Measurements from ENCODE around the gene TBX18.

TBX18 gene

DNA sequence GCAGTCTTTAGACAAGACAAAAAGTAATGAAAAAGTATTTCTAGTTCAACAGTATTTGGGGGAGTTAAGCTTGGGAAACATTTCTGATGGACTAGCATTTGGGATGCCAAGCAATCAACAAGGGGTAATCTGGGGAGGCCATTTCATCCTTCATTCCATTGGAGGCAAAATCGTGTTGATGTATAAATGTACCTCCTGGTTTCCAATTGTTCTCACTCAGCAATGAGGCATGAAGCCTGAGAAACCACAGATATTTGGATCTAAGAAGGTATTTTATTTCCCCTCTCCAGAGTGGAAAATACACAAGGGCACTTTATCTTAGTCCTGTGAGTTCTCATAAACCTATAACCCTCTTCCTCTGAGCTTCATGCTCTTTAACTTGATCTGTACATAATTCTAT, 68.2 kb downstream of the TBX18 start:
- Mint-ChIP-seq H3K27ac (no peak overlapping the region), H3K4me3 (no peak overlapping the region), H3K36me3 (ENCODE audit: low read depth) (no peaks in the 10 kb centered on the region), H3K27me3 (no peaks in the 10 kb centered on the region), H3K9me3 (peaks cover 7% of the 10 kb centered on the region), H3K4me1 (ENCODE audit: low read depth) (no peaks in the 10 kb centered on the region)
- intact Hi-C loops (cut with micrococcal nuclease): no loop called here

DNA sequence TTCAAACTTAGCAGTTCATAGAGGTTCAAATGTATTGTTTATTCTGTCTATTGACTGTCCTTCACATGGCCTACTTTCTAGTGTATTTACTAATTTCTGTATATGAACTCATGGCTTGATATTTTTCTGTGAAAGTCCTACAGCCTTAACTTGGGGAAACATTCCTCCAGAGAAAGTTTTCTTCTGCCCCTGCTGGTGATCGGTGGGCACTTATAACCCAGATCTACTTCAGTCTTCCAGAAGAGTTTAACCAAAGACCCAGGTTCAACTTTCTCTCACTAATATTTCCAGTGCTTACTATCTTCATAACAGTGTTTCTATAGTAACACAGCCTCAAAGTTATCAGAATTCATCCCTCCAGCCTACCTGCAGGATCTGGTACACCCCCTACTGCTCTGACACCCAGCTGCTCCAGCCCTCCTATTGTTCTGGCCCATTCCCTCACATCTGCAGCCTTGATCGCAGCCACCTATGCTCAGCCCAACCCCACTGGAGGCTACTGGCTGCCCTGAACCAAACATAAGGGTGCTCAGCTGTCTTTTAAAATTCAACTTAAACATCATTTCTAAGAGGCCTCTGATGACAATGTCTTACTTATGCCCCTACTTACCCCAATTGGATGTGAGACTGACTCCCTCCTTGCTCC, 72.3 kb downstream of the TBX18 start:
- intact Hi-C loops (cut with micrococcal nuclease): no loop called here
- Mint-ChIP-seq H3K9me3 (no peaks in the 10 kb centered on the region), H3K4me1 (ENCODE audit: low read depth) (no peaks in the 10 kb centered on the region), H3K36me3 (ENCODE audit: low read depth) (no peaks in the 10 kb centered on the region), H3K4me3 (no peak overlapping the region), H3K27me3 (no peaks in the 10 kb centered on the region), H3K27ac (no peak overlapping the region)

DNA sequence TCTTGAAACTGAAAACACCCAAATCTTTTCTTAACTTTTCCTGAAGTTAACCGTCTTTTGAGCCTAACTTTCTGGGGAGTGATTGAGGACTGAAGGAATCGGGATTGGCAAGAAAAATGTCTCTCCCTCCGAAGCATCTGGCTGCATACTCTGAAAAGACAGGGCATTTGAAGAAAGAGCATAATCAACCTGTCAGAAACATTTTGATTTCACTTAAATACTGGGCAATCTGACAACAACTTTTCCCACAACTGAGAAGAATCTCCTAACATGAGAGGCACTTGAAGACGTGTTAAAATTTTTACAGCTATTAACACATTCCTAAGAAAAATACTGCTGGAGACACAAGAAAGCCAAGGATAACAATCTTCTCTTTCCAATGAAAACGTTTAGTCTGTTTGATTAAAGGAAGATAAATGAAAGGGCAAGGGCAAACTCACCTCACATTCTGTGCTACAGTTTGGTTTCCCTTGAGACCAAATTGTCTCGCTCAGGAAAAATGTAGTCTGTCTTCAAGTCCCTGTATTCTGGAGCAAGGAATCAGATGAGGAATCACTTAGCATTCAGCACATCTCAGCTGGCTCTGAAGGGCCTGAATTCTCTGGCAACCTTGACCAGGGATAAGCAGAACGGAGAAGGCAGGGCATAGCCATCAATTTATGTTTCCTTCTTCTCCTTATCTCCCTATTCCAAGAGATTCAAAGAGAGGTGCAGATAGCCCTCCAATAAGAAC, 76.1 kb downstream of the TBX18 start:
- Mint-ChIP-seq H3K27me3 (no peaks in the 10 kb centered on the region), H3K9me3 (no peaks in the 10 kb centered on the region), H3K27ac (no peak overlapping the region), H3K4me3 (no peak overlapping the region), H3K4me1 (ENCODE audit: low read depth) (no peaks in the 10 kb centered on the region), H3K36me3 (ENCODE audit: low read depth) (no peaks in the 10 kb centered on the region)
- intact Hi-C loops (cut with micrococcal nuclease): no loop called here

DNA sequence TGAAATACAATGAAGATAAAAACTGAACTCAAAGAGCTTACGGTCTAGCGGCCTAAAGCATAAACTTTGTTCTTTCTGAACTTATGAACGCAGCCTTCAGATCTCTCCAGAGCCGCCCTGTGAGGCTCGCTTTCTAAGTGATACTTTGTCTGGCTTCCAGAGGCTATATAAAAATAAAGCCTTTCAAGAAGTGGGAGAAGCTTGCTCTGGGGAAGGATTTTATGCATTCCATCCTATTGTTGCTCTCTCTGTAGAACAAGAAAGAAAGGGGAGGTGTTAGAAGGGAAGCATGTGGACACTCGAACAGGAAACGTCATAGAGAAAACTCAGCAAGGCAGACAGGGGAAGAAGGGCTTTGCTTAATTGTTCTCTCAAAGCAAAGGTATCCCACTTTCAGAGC, 77.0 kb downstream of the TBX18 start:
- H3K9me3 Mint-ChIP-seq: no peaks in the 10 kb centered on the region
- H3K4me3 Mint-ChIP-seq: no peak overlapping the region
- no peaks in the 10 kb centered on the region for H3K4me1 Mint-ChIP-seq (ENCODE audit: low read depth)
- no peaks in the 10 kb centered on the region for H3K27me3 Mint-ChIP-seq
- intact Hi-C loops (cut with micrococcal nuclease): no loop called here
- H3K27ac Mint-ChIP-seq: no peak overlapping the region
- no peaks in the 10 kb centered on the region for H3K36me3 Mint-ChIP-seq (ENCODE audit: low read depth)

DNA sequence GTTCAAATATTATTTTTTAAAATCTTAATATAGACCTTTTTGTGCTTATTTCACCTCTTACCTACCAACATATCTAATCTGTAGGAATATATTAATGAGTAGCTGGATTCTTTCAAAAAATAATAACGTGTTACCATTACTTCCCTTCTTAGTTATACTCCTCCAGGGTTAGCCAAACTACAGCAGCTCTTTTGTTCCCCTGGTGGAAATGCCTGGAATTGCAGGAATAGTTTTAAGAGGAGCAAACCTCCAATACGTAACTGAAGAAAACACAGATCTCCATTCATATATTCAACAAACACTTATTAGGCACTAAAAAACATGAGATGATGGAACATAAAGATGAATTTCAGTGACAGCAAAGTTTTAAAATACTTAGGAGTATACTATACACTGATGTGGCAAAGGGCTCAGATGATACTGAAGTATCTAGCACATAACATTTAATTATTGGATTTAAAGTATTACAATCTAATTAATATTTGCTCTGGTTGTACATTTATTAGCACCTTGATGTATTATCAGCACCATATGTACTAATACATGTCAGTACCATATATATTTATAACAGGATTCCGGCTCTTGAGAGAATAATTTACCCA, 78.3 kb downstream of the TBX18 start:
- Mint-ChIP-seq H3K27ac (no peak overlapping the region), H3K36me3 (ENCODE audit: low read depth) (no peaks in the 10 kb centered on the region), H3K4me1 (ENCODE audit: low read depth) (no peaks in the 10 kb centered on the region), H3K9me3 (no peaks in the 10 kb centered on the region), H3K27me3 (no peaks in the 10 kb centered on the region), H3K4me3 (no peak overlapping the region)
- intact Hi-C loops (cut with micrococcal nuclease): no loop called here

DNA sequence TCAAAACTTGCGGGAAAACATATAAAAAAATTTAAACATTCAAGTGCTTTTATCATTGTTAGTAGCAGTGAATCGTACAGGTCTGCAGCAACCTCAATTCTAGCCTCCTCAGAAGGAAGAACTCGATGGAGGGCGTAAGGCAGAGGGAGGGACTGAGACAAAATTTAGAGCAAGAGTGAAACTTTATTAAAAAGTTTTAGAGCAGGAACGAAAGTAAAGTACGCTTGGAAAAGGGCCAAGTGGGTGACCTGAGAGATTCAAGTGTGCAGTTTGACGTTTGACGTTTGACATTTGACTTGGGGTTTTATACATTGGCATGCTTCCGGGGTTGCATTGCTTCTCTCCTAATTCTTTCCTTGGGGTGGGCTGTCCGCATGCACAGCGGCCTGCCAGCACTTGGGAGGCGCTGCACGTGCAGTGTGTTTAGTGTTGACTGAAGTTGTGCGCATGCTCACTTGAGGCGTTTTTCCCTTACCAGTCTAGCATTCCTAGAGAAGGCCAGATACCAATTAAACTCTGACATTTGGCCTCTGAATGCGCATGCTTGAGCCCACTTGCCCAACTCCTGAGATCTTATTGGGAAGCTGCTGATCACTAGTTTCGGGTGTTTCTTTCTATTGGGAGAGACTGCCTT, 82.6 kb downstream of the TBX18 start:
- Mint-ChIP-seq H3K9me3 (no peaks in the 10 kb centered on the region), H3K27ac (no peak overlapping the region), H3K27me3 (no peaks in the 10 kb centered on the region), H3K4me3 (no peak overlapping the region), H3K36me3 (ENCODE audit: low read depth) (no peaks in the 10 kb centered on the region), H3K4me1 (ENCODE audit: low read depth) (no peaks in the 10 kb centered on the region)
- intact Hi-C loops (cut with micrococcal nuclease): no loop called here

DNA sequence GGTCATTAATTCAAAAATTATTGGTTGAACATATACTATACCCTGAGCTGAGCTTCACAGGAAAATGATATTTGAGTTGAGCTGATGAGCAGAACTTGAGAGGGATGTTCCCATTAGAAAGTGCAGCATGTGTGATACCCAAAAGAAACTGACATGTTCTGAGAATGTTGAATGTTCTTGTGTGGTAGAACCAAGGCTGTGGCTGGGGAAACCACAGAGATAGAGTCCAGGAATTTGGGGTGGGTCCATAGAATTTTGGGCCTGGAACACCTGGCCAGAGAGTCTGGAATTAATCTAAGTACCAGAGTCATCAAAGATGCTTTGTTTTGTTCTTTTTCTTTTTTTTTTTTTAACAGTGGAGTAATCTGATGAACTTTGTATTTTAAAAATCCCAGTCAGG, 88.7 kb downstream of the TBX18 start:
- Mint-ChIP-seq H3K9me3 (no peaks in the 10 kb centered on the region), H3K27ac (no peak overlapping the region), H3K36me3 (ENCODE audit: low read depth) (no peaks in the 10 kb centered on the region), H3K27me3 (no peaks in the 10 kb centered on the region), H3K4me3 (no peak overlapping the region), H3K4me1 (ENCODE audit: low read depth) (no peaks in the 10 kb centered on the region)
- intact Hi-C loops (cut with micrococcal nuclease): no loop called here

DNA sequence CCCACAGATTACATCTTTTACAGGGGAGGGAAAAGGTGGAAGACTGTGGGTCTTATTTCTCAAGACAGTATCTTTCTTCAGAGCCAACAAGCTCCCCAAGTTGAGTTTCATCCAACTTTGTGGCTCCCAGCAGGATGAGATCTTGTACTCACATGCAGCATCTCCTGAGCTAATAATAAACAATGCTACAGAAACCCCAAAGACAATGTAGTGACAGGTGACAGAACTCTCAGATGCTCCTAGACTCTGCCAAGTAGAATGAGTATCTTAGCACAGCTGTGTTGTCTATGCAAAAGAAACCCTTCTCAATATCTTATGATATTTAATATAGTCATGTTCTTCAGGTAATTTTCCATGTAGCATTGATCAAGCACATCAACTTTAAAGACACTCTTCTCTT, 90.0 kb downstream of the TBX18 start:
- intact Hi-C loops (cut with micrococcal nuclease): no loop called here
- Mint-ChIP-seq H3K36me3 (ENCODE audit: low read depth) (no peaks in the 10 kb centered on the region), H3K4me3 (no peak overlapping the region), H3K4me1 (ENCODE audit: low read depth) (no peaks in the 10 kb centered on the region), H3K9me3 (no peaks in the 10 kb centered on the region), H3K27ac (no peak overlapping the region), H3K27me3 (no peaks in the 10 kb centered on the region)

DNA sequence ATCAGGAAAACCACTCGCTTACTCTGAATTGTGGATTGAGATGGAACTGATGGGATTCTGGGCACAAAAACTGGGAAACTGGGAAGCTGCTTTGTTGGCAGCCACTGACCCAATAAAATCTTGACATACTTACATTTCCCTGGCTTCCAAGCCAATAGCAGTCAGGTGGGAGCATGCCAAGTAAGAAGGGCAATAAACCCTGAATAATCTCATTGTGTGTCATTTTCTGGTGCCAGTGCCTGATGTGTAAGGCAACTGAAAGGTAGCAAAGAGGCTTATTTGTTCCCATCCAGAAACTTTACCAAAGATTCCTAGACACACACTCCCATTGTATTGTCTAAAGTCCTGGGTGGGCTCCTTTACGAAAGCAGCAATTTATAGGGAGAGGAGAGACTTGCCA, 93.2 kb downstream of the TBX18 start:
- no peaks in the 10 kb centered on the region for H3K4me1 Mint-ChIP-seq (ENCODE audit: low read depth)
- no peaks in the 10 kb centered on the region for H3K27me3 Mint-ChIP-seq
- no peaks in the 10 kb centered on the region for H3K36me3 Mint-ChIP-seq (ENCODE audit: low read depth)
- no peak overlapping the region for H3K4me3 Mint-ChIP-seq
- no peak overlapping the region for H3K27ac Mint-ChIP-seq
- H3K9me3 Mint-ChIP-seq: no peaks in the 10 kb centered on the region
- intact Hi-C loops (cut with micrococcal nuclease): no loop called here

DNA sequence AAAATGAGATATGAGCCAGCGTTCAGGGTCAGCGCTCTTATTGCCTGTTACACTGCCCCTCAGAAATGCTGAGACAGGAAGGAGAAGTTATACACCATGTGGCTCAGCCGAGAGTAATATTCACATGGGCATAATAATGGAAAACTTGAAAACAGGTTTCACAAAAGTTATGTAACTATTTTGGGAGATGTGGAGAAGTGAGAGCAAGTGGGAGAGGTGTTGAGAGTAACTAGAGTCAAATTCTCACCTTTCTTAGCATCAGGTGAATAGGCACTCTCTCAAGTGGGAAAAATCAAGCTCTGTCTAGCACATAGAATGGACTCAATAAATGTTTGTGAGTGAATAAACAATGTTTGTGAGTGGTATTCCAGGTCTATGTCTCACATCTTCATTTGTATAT, 94.5 kb downstream of the TBX18 start:
- no peaks in the 10 kb centered on the region for H3K9me3 Mint-ChIP-seq
- intact Hi-C loops (cut with micrococcal nuclease): no loop called here
- no peak overlapping the region for H3K27ac Mint-ChIP-seq
- H3K27me3 Mint-ChIP-seq: no peaks in the 10 kb centered on the region
- H3K4me1 Mint-ChIP-seq (ENCODE audit: low read depth): no peaks in the 10 kb centered on the region
- H3K4me3 Mint-ChIP-seq: no peak overlapping the region
- no peaks in the 10 kb centered on the region for H3K36me3 Mint-ChIP-seq (ENCODE audit: low read depth)

DNA sequence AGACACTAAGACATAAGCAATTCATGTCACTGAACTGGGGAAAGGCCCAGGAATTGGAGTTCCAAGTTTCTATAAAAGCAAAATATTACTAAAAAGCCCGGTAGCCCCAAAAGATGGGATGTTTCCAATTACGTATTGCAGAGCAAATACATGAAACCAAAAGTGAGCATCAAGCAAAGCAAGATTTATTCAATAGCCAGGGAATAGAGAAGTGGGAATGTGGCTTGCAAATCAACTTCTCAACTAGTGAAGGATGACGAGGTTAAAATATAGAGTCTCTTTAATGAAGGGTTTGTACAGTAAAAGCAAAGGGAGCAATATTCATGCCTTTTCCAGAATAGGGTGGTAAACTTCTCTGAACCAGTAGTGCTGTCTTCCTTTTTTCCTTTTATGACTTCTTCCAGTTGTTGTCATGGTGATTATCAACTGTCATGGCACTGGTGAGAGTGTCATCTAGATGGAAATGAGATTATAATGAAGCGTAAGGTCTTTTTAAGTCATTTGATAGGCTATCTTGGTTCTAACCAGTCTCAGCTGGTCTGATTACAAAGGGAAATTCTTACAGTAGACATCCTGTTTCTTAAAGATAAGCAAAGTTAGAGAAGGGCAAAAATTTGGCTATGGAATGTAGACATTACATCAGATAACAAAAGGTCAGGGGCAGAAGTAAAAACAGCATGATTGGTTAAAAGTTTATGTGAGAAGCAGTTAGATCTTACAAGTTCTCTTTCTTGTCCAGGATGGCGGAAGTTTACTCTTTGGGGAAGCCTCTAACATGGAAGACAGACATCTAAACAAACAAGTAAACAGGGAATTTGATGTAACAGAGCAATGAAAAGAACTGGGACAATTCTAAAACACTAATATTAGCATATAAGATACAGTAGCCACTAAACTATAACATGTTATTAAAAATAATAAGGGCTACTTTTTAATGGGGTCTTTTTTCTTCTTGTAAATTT, 96.9 kb downstream of the TBX18 start:
- no peaks in the 10 kb centered on the region for H3K9me3 Mint-ChIP-seq
- H3K27me3 Mint-ChIP-seq: no peaks in the 10 kb centered on the region
- no peak overlapping the region for H3K27ac Mint-ChIP-seq
- H3K36me3 Mint-ChIP-seq (ENCODE audit: low read depth): no peaks in the 10 kb centered on the region
- no peak overlapping the region for H3K4me3 Mint-ChIP-seq
- intact Hi-C loops (cut with micrococcal nuclease): no loop called here
- no peaks in the 10 kb centered on the region for H3K4me1 Mint-ChIP-seq (ENCODE audit: low read depth)

DNA sequence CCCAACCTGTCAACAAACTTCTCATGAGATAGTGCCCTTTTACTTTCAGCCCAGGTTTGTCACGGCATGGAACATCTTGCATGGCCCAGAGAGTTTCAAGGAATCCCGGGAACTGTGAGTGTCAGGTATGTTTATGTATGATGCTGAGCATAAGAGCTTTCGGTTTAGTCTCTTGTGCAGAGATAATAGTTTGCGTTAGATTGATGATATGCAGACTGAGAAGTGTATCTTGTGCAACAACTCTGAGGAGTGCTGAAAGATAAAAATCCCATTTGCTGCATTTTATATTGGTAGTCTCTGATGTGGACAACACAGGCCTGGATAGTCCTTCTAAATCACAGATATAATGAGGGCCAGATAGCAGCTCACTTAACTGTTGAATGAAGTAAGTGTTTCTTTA, 99.0 kb downstream of the TBX18 start:
- no peaks in the 10 kb centered on the region for H3K36me3 Mint-ChIP-seq (ENCODE audit: low read depth)
- no peak overlapping the region for H3K4me3 Mint-ChIP-seq
- intact Hi-C loops (cut with micrococcal nuclease): no loop called here
- H3K27me3 Mint-ChIP-seq: no peaks in the 10 kb centered on the region
- H3K4me1 Mint-ChIP-seq (ENCODE audit: low read depth): no peaks in the 10 kb centered on the region
- no peak overlapping the region for H3K27ac Mint-ChIP-seq
- no peaks in the 10 kb centered on the region for H3K9me3 Mint-ChIP-seq

DNA sequence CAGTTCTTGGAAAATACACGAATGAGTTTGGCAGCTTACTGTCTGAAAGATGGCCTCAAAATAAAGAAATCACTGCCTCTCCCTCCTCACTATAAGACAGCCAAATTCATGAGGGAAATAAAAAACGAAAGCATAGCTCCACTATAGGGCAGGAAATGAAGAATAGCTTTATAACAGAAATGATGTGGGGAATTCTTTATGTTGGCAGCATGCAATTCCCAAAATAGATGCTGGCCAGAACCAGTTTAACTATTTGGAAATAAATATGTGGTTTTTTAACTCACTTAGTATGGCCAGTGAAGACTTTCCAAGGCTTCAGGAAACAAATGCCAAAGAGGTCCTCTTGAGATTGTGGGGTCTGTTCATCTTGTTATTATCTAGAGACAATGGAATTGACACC, 100.5 kb downstream of the TBX18 start:
- H3K4me3 Mint-ChIP-seq: no peak overlapping the region

More for the DNA sequence above, 100.5 kb downstream of the TBX18 start:
- intact Hi-C loops (cut with micrococcal nuclease): no loop called here
- Mint-ChIP-seq H3K36me3 (ENCODE audit: low read depth) (no peaks in the 10 kb centered on the region), H3K4me1 (ENCODE audit: low read depth) (no peaks in the 10 kb centered on the region), H3K27ac (no peak overlapping the region), H3K27me3 (no peaks in the 10 kb centered on the region), H3K9me3 (no peaks in the 10 kb centered on the region)
